ENCODE measurements around the gene UVRAG. TPM values are rescaled to one million over a fixed set of nuclear protein-coding genes. Genes with fewer than 3 reads are reported as not detected.

The UVRAG gene
- total and polyA plus RNA-seq, 2 of the 4 experiments (the other 2 are of a cell fraction) = 5.6 to 10.9 TPM

GRCh38 chr11:76160856-76161255 lies 345.8 kb downstream of the UVRAG start:
- Histone ChIP-seq H3K27me3 (ENCODE audit: control insufficient read depth, insufficient read depth, low read length) (peaks cover 49% of the 10 kb centered on the region), H3K14ac (replicated peaks; ENCODE audit: low read depth, low read length) (no peak overlapping the region), H2BK15ac (ENCODE audit: low read depth, low read length) (no peak overlapping the region), H2AFZ (replicated peaks; ENCODE audit: low read length, poor library complexity) (no peak overlapping the region), H3K4ac (ENCODE audit: low read depth, low read length) (no peak overlapping the region), H2BK120ac (ENCODE audit: low read depth, low read length) (no peak overlapping the region), H2AK9ac (replicated peaks; ENCODE audit: low read depth, low read length, poor library complexity) (no peak overlapping the region), H3K9me1 (ENCODE audit: insufficient read depth, low read length) (no peaks in the 10 kb centered on the region), H3K4me2 (ENCODE audit: low read depth, low read length) (no peak overlapping the region), H3K79me1 (ENCODE audit: low read depth in 1 of 2, low read length in 2 of 2) (no peaks in the 10 kb centered on the region), H3K4me1 (ENCODE audit: control insufficient read depth, insufficient read depth, low read length) (peaks cover 4% of the 10 kb centered on the region; the same call in 1 of the 2 replicates), H3K56ac (ENCODE audit: extremely low read depth, insufficient read depth, low read length) (no peak overlapping the region), H3K27ac (ENCODE audit: insufficient read depth, low read length) (no peak overlapping the region), H3K9ac (ENCODE audit: low read depth, low read length) (no peak overlapping the region), H3K9me3 (ENCODE audit: control insufficient read depth, insufficient read depth, low read length) (no peaks in the 10 kb centered on the region), H3K4me3 (ENCODE audit: insufficient read depth, low read depth, low read length) (no peak overlapping the region), H4K8ac (ENCODE audit: low read depth in 2 of 2, low read length in 2 of 2) (no peak overlapping the region), H3K23ac (ENCODE audit: low read depth, low read length) (no peak overlapping the region), H4K20me1 (ENCODE audit: insufficient read depth, low read length) (no peaks in the 10 kb centered on the region), H3K36me3 (ENCODE audit: control insufficient read depth, insufficient read depth, low read length) (no peaks in the 10 kb centered on the region), H4K91ac (ENCODE audit: insufficient read depth, low read depth, low read length) (no peak overlapping the region), H2AK5ac (ENCODE audit: low read depth, low read length) (no peak overlapping the region), H2BK5ac (ENCODE audit: low read depth, low read length, poor library complexity, severe bottlenecking) (no peak overlapping the region), H2BK20ac (ENCODE audit: low read depth, low read length) (no peak overlapping the region), H4K5ac (ENCODE audit: low read depth, low read length) (no peak overlapping the region), H3K18ac (ENCODE audit: low read depth, low read length) (no peak overlapping the region)
- BruUV-seq (replicated peaks) = no TSS peak
- POLR2A ChIA-PET (ENCODE audit: unreplicated experiment) = no interaction called here
- WGBS, 2 experiments (ENCODE audit: extremely low coverage in 2 of 2, insufficient read length in 1 of 2) = 61% methylated on average over 3 of the region's 8 CpGs; no CpG with 5 or more reads in 1 of the 2 experiments
- TF ChIP-seq BHLHE40 (IDR thresholded peaks at IDR 0.05; ENCODE audit: low read depth, low read length) = no peak
- no peak for TF ChIP-seq MAZ (IDR thresholded peaks at IDR 0.05; ENCODE audit: borderline replicate concordance, low read depth, low read length)
- CTCF ChIA-PET = interaction anchor here (0.8 kb wide), 1 partner anchor 9 kb away, joined by 5 read pairs; no protein-coding TSS in a partner anchor
- ATAC-seq (ENCODE audit: low read depth) (no peak), DNase-seq (no peak)
- in situ Hi-C loops (cut with MboI; ENCODE audit: low sequenced_read_pairs) = no loop called here
- dilution Hi-C loops (cut with HindIII; ENCODE audit: low sequenced_read_pairs, unreplicated experiment) = no loop called here
- intact Hi-C loops (cut with micrococcal nuclease) = no loop called here

Measured in IMR-90 (cell line).